Heart left ventricle (tissue), 13 donors: ENCODE results near the gene PDPR.
"Not testable (repeated sequence)": the region's sequence is repeated elsewhere in the genome, so short reads cannot be mapped to it uniquely, and the experiment has no call there.

Experiments
- CTCF ChIP-seq, 12 donors: fragments of 200-600 bp; sonication (generic) in 4 of 12; IDR thresholded peaks; one replicate each; pipeline versions ENCODE4 v1.5.0 to v1.8.0; 2018 to 2022; ENCODE audit warnings: antibody characterized with exemption in 12 of 12, mild to moderate bottlenecking in 5 of 12
- POLR2A ChIP-seq, 2 donors: fragments of 450-650 bp; IDR thresholded peaks; one replicate each; pipeline ENCODE4 v1.6.1; 2017; ENCODE audit warnings: antibody characterized with exemption in 2 of 2, mild to moderate bottlenecking in 2 of 2, moderate library complexity in 2 of 2
- donor health status: ischemic (EF 13 %, LVEDD 7.1; RV severe dilation, severe dysfunction).
- donor health status: DM: no; HTN: yes; CAD: no.
- donor health status: DM: no; HTN: no; CAD: no.
- donor health status: ischemic (EF 25% LVEDD 6.9; RV normal size, moderate dysfunction).
- donor health status: ischemic (EF 25% LVEDD 5.7; RV mildly dilated, moderate dysfunction).
- donor health status: ischemic (EF 35%, LVEDD 5.7; RV mildly dilated, moderate dysfunction).
- donor health status: nonischemic (EF 11% LVEDD 7.7; RV severe dilation, severe dysfunction).
- donor health status: DM: yes; HTN: yes; CAD: no.
- donor health status: PGD.
- donor health status: ischemic (EF 29% LVEDD 5.4; RV normal size, mild dysfunction).
- donor health status: nonischemic (EF 23%, LVEDD 6.1; RV moderate dilation, normal function).

- not testable (repeated sequence) for TF ChIP-seq CTCF, POLR2A (IDR thresholded peaks at IDR 0.05)
Observed at GRCh38 chr16:70065376-70065745, 48.8 kb upstream of the PDPR start.
